H1 (cell line): ENCODE results near the gene C19orf25. TPM values are rescaled to one million over a fixed set of nuclear protein-coding genes. Genes with fewer than 3 reads are reported as not detected.

Experiments used
- CTCF ChIA-PET: fragments of 300-600 bp; sonication (Branson Sonifier 250); formaldehyde crosslinking; loops from one replicate; lab custom pipeline; 2021; ENCODE audit not compliant: partially characterized antibody; lab: Charles Lee
- POLR2A ChIA-PET: fragments of 300-600 bp; sonication (Branson Sonifier 250); formaldehyde crosslinking; loops from one replicate; lab custom pipeline; 2021; ENCODE audit warnings: inconsistent platforms; ENCODE audit not compliant: partially characterized antibody; lab: Charles Lee
- DNase-seq, 2 experiments: peaks; one replicate each; pipeline versions ENCODE4 v3.0.0 to v3.0.0-alpha.2; 2010 to 2022; ENCODE audit warnings: low spot score in 2 of 2, low read depth in 1 of 2, mixed read lengths in 1 of 2
- FAIRE-seq: peaks from 2 replicates; lab custom pipeline; 2011; peaks lifted over from hg19 to GRCh38; lab: Jason Lieb, UNC
- H2AFZ ChIP-seq: 2 replicates; pipeline ENCODE4 v1.8.1; 2012; ENCODE audit warnings: low read length, inconsistent platforms
- H2AK5ac ChIP-seq: 2 replicates; pipeline ENCODE4 v1.6.1; 2013; ENCODE audit warnings: low read depth, low read length
- H2BK120ac ChIP-seq: replicated peaks from 2 replicates; pipeline ENCODE3; 2013; ENCODE audit warnings: low read depth, low read length, inconsistent platforms
- H2BK12ac ChIP-seq: 2 replicates; pipeline ENCODE4 v1.6.1; 2013; ENCODE audit warnings: low read depth, low read length
- H2BK15ac ChIP-seq: 2 replicates; pipeline ENCODE4 v1.6.1; 2013; ENCODE audit warnings: low read length
- H2BK20ac ChIP-seq: 2 replicates; pipeline ENCODE4 v1.6.1; 2013; ENCODE audit warnings: low read length
- H2BK5ac ChIP-seq: 2 replicates; pipeline ENCODE4 v1.6.1; 2013; ENCODE audit warnings: low read depth, low read length
- H3K14ac ChIP-seq: 2 replicates; pipeline ENCODE4 v1.6.1; 2013; ENCODE audit warnings: inconsistent platforms; ENCODE audit not compliant: insufficient read length
- H3K18ac ChIP-seq: 2 replicates; pipeline ENCODE4 v1.6.1; 2013; ENCODE audit warnings: low read length; ENCODE audit errors: extremely low read depth
- H3K23ac ChIP-seq: 2 replicates; pipeline ENCODE4 v1.6.1; 2013; ENCODE audit warnings: inconsistent platforms; ENCODE audit not compliant: insufficient read length
- H3K23me2 ChIP-seq: 2 replicates; pipeline ENCODE4 v1.6.1; 2013; ENCODE audit warnings: low read depth, low read length
- H3K27ac ChIP-seq: 2 replicates; pipeline ENCODE4 v1.6.1; 2011; ENCODE audit warnings: low read depth, low read length, inconsistent platforms
- H3K27me3 ChIP-seq, 4 experiments: replicated peaks in 1 of 4; 1 replicate in 1 of 4; 2 replicates in 3 of 4; pipeline versions ENCODE4 v1.6.1 to v1.8.1; 2011 to 2013; ENCODE audit warnings: low read length in 3 of 4, mild to moderate bottlenecking in 3 of 4, inconsistent platforms in 2 of 4, mixed read lengths in 2 of 4, moderate library complexity in 1 of 4; ENCODE audit not compliant: control insufficient read depth in 3 of 4, insufficient read depth in 3 of 4; ENCODE audit errors: extremely low read depth in 1 of 4
- H3K36me3 ChIP-seq, 4 experiments: 2 replicates each; pipeline versions ENCODE4 v1.6.1 to v1.8.1; 2011 to 2013; ENCODE audit warnings: mild to moderate bottlenecking in 4 of 4, low read length in 3 of 4, moderate library complexity in 2 of 4, control low read depth in 1 of 4, inconsistent platforms in 1 of 4; ENCODE audit not compliant: insufficient read depth in 4 of 4, control insufficient read depth in 2 of 4
- H3K4ac ChIP-seq: replicated peaks from 2 replicates; pipeline ENCODE3; 2013; ENCODE audit warnings: low read length, low read depth, mixed read lengths, inconsistent platforms; ENCODE audit not compliant: insufficient read length
- H3K4me1 ChIP-seq, 4 experiments: replicated peaks in 1 of 4; 1 replicate in 1 of 4; 2 replicates in 3 of 4; pipeline versions ENCODE4 v1.6.1 to v1.8.1; 2011 to 2013; ENCODE audit warnings: low read length in 3 of 4, inconsistent platforms in 2 of 4, mixed read lengths in 1 of 4; ENCODE audit not compliant: insufficient read depth in 4 of 4, control insufficient read depth in 3 of 4
- H3K4me2 ChIP-seq, 2 experiments: 2 replicates each; pipeline versions ENCODE4 v1.6.1 to v1.8.1; 2011 to 2013; ENCODE audit warnings: low read depth in 2 of 2, low read length in 2 of 2, control low read depth in 1 of 2, inconsistent platforms in 1 of 2, mild to moderate bottlenecking in 1 of 2; ENCODE audit not compliant: insufficient read depth in 1 of 2
- H3K4me3 ChIP-seq, 4 experiments: fragments of 200-600, 300-600 bp in 1 of 4; sonication (generic), shearing (Covaris generic), sonication (Bioruptor Twin) in 1 of 4; 2 replicates each; pipeline versions ENCODE4 v1.5.1 to v1.8.1; 2011 to 2016; ENCODE audit warnings: low read length in 4 of 4, low read depth in 3 of 4, control low read depth in 2 of 4, inconsistent platforms in 2 of 4, mild to moderate bottlenecking in 2 of 4, mixed read lengths in 1 of 4, moderate library complexity in 1 of 4; ENCODE audit not compliant: insufficient read depth in 2 of 4; ENCODE audit errors: extremely low read depth in 1 of 4
- H3K56ac ChIP-seq: replicated peaks from 2 replicates; pipeline ENCODE3; 2013; ENCODE audit warnings: low read depth, mild to moderate bottlenecking, mixed read lengths, low read length, inconsistent platforms; ENCODE audit not compliant: insufficient read length
- H3K79me1 ChIP-seq: 2 replicates; pipeline ENCODE4 v1.6.1; 2013; ENCODE audit warnings: low read depth, low read length, control low read depth
- H3K79me2 ChIP-seq, 2 experiments: 2 replicates each; pipeline versions ENCODE4 v1.6.1 to v1.8.1; 2012 to 2013; ENCODE audit warnings: low read length in 2 of 2, mild to moderate bottlenecking in 2 of 2, inconsistent platforms in 1 of 2; ENCODE audit not compliant: insufficient read depth in 2 of 2, control insufficient read depth in 1 of 2
- H3K9ac ChIP-seq, 4 experiments: replicated peaks in 1 of 4; 1 replicate in 1 of 4; 2 replicates in 3 of 4; pipeline versions ENCODE4 v1.6.1 to v1.8.1; 2011 to 2013; ENCODE audit warnings: low read depth in 3 of 4, low read length in 3 of 4, control low read depth in 2 of 4, mild to moderate bottlenecking in 2 of 4, moderate library complexity in 2 of 4, inconsistent platforms in 1 of 4; ENCODE audit errors: extremely low read depth in 1 of 4
- H3K9me3 ChIP-seq, 2 experiments: 2 replicates each; pipeline versions ENCODE4 v1.6.1 to v1.8.1; 2012 to 2013; ENCODE audit warnings: mild to moderate bottlenecking in 2 of 2, moderate library complexity in 2 of 2, control low read depth in 1 of 2, inconsistent platforms in 1 of 2, low read depth in 1 of 2, low read length in 1 of 2, mixed read lengths in 1 of 2; ENCODE audit not compliant: insufficient read depth in 2 of 2
- H4K20me1 ChIP-seq, 2 experiments: replicated peaks in 1 of 2; 2 replicates each; pipeline versions ENCODE3 to v1.8.1; 2011 to 2013; ENCODE audit warnings: inconsistent platforms in 2 of 2, low read length in 2 of 2, mild to moderate bottlenecking in 1 of 2; ENCODE audit not compliant: insufficient read depth in 2 of 2, control insufficient read depth in 1 of 2
- H4K5ac ChIP-seq: 2 replicates; pipeline ENCODE4 v1.6.1; 2013; ENCODE audit warnings: low read length, low read depth, mixed read lengths, inconsistent platforms; ENCODE audit not compliant: insufficient read length
- H4K8ac ChIP-seq: 2 replicates; pipeline ENCODE4 v1.8.0; 2013; ENCODE audit warnings: mild to moderate bottlenecking, moderate library complexity, low read length, inconsistent platforms; ENCODE audit not compliant: insufficient read depth; ENCODE audit errors: extremely low read depth
- H4K91ac ChIP-seq: replicated peaks from 2 replicates; pipeline ENCODE3; 2013; ENCODE audit warnings: low read length, mixed read lengths, inconsistent platforms; ENCODE audit not compliant: insufficient read length
- GABPA ChIP-seq: IDR thresholded peaks from 2 replicates; pipeline ENCODE4 v1.6.1; 2011; ENCODE audit warnings: mild to moderate bottlenecking, low read length, moderate library complexity, borderline replicate concordance; ENCODE audit not compliant: insufficient read depth
- MAX ChIP-seq: IDR thresholded peaks from 2 replicates; pipeline ENCODE4 v1.6.1; 2012; ENCODE audit warnings: inconsistent platforms
- NANOG ChIP-seq: IDR thresholded peaks from 2 replicates; pipeline ENCODE4 v1.6.1; 2011; ENCODE audit warnings: low read length, low read depth, mild to moderate bottlenecking, inconsistent platforms; ENCODE audit not compliant: insufficient read depth, poor library complexity, severe bottlenecking
- RFX5 ChIP-seq: IDR thresholded peaks from 2 replicates; pipeline ENCODE4 v1.6.1; 2011; ENCODE audit warnings: low read depth, low read length, improper control_type of control experiment, borderline replicate concordance
- WGBS, 2 experiments: shearing (Covaris generic) in 1 of 2; methylation state at CpG; one replicate each; pipeline versions ENCODE4 v1.1.6 to v1.1.7; 2013 to 2015; ENCODE audit warnings: low lambda C conversion rate in 2 of 2, mixed read lengths in 2 of 2, inconsistent platforms in 1 of 2, low coverage in 1 of 2, missing lambda C conversion rate in 1 of 2; ENCODE audit not compliant: insufficient replicate concordance in 2 of 2, insufficient coverage in 1 of 2, insufficient read length in 1 of 2; ENCODE audit errors: extremely low coverage in 1 of 2, missing lambda C conversion rate in 1 of 2; 5-methylcytosine and 5-hydroxymethylcytosine counted together
- polyA plus RNA-seq, 7 experiments: library from polyadenylated mRNA; depleted of rRNA in 3 of 7; stranded (reverse) in 5 of 7; unstranded in 2 of 7; fragments of >200 nt in 5 of 7; fragments of 200-250 nt in 2 of 7; gene quantifications; 1 replicate in 5 of 7; 2 replicates in 1 of 7; 4 replicates in 1 of 7; pipeline versions ENCODE4 v1.2.1 to v1.2.3, GENCODE V29; 2011 to 2013; ENCODE audit warnings: missing spikeins in 2 of 7, mixed read lengths in 2 of 7
- total RNA-seq: library from RNA; stranded (reverse); fragmentation: NEBNext Ultra II Directional; extraction: Animal tissue kit (Norgen Biotek cat#: 25700); gene quantifications from 2 replicates; pipeline ENCODE4 v1.2.1, GENCODE V29; 2021

The C19orf25 gene
- total and polyA plus RNA-seq, 2 of the 8 experiments (the other 6 are each of a cell fraction or from before 2014, with no cell fraction given), result 41.3 to 67.4 TPM

GRCh38 chr19:1497578-1498235 lies 18.7 kb upstream of the C19orf25 start:
- Histone ChIP-seq H3K9ac (no peak overlapping the region), H3K4me2 (no peak overlapping the region), H2BK15ac (no peak overlapping the region), H4K91ac (no peak overlapping the region), H2AK5ac (no peak overlapping the region), H3K4me3 (no peak overlapping the region), H3K4ac (no peak overlapping the region), H4K8ac (no peak overlapping the region), H3K9me3 (peaks cover 5 to 11% of the 10 kb centered on the region in 2 experiments; a peak in 2 of 4 replicates), H3K4me1 (no peaks in the 10 kb centered on the region; a peak in 2 of 7 replicates), H2BK20ac (no peak overlapping the region), H2BK120ac (no peak overlapping the region), H4K20me1 (peaks cover 0 to 5% of the 10 kb centered on the region in 2 experiments), H3K27ac (no peak overlapping the region), H2AFZ (no peak overlapping the region), H3K79me1 (no peaks in the 10 kb centered on the region), H3K23ac (no peak overlapping the region), H3K36me3 (no peaks in the 10 kb centered on the region), H3K18ac (no peak overlapping the region), H2BK5ac (no peak overlapping the region), H3K56ac (no peak overlapping the region), H3K79me2 (no peaks in the 10 kb centered on the region), H3K23me2 (peaks cover 4% of the 10 kb centered on the region), H3K14ac (no peak overlapping the region), H2BK12ac (no peak overlapping the region), H3K27me3 (peaks cover 0 to 4% (median under 1%) of the 10 kb centered on the region in 4 experiments; a peak in 3 of 7 replicates), H4K5ac (no peak overlapping the region)
- no peak for DNase-seq
- CTCF ChIA-PET, result interaction anchor here (0.8 kb wide), 1 partner anchor 49 kb away, joined by 4 read pairs; no protein-coding TSS in a partner anchor
- no peak for TF ChIP-seq GABPA
- no peak for TF ChIP-seq NANOG
- TF ChIP-seq MAX, result no peak
- no peak for TF ChIP-seq RFX5
- 94% methylated on average over 25 of the region's 25 CpGs; no CpG with 5 or more reads in 1 of the 2 experiments for WGBS, 2 experiments
- no peak for FAIRE-seq
- POLR2A ChIA-PET, result no interaction called here
